Endothelial cell (in vitro differentiated cells): ENCODE data around the gene CDH23. TPM values are rescaled to one million over a fixed set of nuclear protein-coding genes. Genes with fewer than 3 reads are reported as not detected.

Experiments used
- DNase-seq: peaks from one replicate; pipeline ENCODE4 v3.0.0; 2021; ENCODE audit warnings: low spot score
- H3K27ac Mint-ChIP-seq: one replicate; pipeline ENCODE4 v1.8.0; 2021; ENCODE audit warnings: mixed read lengths, inconsistent platforms; ENCODE audit not compliant: unreplicated experiment
- H3K27me3 Mint-ChIP-seq: one replicate; pipeline ENCODE4 v1.8.0; 2021; ENCODE audit warnings: mild to moderate bottlenecking, moderate library complexity, mixed read lengths, inconsistent platforms; ENCODE audit not compliant: unreplicated experiment
- H3K36me3 Mint-ChIP-seq: one replicate; pipeline ENCODE4 v1.8.0; 2021; ENCODE audit warnings: mild to moderate bottlenecking, low read depth, mixed read lengths, inconsistent platforms; ENCODE audit not compliant: unreplicated experiment
- H3K4me1 Mint-ChIP-seq: one replicate; pipeline ENCODE4 v1.8.0; 2021; ENCODE audit warnings: mild to moderate bottlenecking, mixed read lengths, inconsistent platforms; ENCODE audit not compliant: unreplicated experiment
- H3K4me3 Mint-ChIP-seq: one replicate; pipeline ENCODE4 v1.8.0; 2021; ENCODE audit warnings: mild to moderate bottlenecking, mixed read lengths, inconsistent platforms; ENCODE audit not compliant: unreplicated experiment
- H3K9me3 Mint-ChIP-seq: one replicate; pipeline ENCODE4 v1.8.0; 2021; ENCODE audit warnings: mixed read lengths, inconsistent platforms; ENCODE audit not compliant: unreplicated experiment
- total RNA-seq: library from RNA; stranded (reverse); fragmentation: NEBNext Ultra II Directional; extraction: Animal tissue kit (Norgen Biotek cat#: 25700); gene quantifications from one replicate; pipeline ENCODE4 v1.2.1, GENCODE V29; 2021; ENCODE audit not compliant: unreplicated experiment
- TF ChIP-seq, protein P1 (sequence below): fragments of 200-600 bp; sonication (generic); IDR thresholded peaks from one replicate; pipeline ENCODE4 v1.5.0; 2021; ENCODE audit warnings: antibody characterized with exemption; ENCODE audit not compliant: unreplicated experiment

Gene CDH23
- total RNA-seq, 1 donor from 2014 or later = 0.54 TPM

DNA sequence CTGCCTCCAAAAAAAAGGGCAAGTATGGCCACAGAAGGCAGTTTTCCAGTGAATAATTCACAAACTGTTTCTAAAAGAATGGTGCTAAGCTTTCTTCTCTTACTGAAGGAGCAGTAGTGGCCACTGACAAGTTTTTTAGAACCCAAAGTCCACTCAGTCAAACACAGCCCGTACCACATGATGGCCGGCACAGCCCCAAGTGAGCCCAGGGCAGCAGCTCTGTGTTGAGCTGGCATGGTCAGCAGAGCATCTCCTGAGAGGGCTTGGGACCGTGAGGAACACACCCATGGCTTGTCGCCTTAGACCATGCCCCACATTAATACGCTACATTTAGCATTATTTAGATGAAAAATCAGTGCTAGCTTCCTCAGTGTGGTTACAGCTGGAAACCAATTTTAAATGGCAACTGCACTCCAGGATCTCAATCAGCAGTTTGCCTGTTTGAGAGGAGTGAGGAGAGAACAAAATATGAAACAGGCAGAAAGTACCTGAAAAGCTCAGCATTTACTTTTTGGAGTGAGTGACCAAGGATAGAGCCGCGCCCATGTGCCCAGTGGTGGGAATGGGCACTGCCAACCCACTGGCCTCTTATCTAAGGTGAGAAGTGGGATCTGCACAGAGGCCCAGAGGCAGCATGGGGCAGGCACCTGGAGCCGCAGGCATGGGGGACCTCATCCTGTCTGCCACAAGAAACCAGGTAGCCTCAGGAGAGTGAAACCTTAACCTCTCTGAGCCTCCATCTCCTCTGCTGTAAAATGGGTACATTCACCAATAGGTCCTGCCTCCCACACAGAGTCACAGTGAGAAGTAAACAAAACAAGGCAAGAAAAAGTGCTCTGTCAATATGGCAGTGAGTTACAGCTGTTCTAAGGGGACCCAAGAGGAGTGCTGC lies 437.0 kb downstream of the CDH23 start:
- no peak overlapping the region for H3K27ac Mint-ChIP-seq
- no peak overlapping the region for H3K4me3 Mint-ChIP-seq
- peaks cover 7% of the 10 kb centered on the region for H3K27me3 Mint-ChIP-seq
- H3K9me3 Mint-ChIP-seq = no peaks in the 10 kb centered on the region
- peaks cover 50% of the 10 kb centered on the region for H3K36me3 Mint-ChIP-seq
- TF ChIP-seq, protein P1, sequence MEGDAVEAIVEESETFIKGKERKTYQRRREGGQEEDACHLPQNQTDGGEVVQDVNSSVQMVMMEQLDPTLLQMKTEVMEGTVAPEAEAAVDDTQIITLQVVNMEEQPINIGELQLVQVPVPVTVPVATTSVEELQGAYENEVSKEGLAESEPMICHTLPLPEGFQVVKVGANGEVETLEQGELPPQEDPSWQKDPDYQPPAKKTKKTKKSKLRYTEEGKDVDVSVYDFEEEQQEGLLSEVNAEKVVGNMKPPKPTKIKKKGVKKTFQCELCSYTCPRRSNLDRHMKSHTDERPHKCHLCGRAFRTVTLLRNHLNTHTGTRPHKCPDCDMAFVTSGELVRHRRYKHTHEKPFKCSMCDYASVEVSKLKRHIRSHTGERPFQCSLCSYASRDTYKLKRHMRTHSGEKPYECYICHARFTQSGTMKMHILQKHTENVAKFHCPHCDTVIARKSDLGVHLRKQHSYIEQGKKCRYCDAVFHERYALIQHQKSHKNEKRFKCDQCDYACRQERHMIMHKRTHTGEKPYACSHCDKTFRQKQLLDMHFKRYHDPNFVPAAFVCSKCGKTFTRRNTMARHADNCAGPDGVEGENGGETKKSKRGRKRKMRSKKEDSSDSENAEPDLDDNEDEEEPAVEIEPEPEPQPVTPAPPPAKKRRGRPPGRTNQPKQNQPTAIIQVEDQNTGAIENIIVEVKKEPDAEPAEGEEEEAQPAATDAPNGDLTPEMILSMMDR = no peak
- peaks cover 19% of the 10 kb centered on the region for H3K4me1 Mint-ChIP-seq
- no peak for DNase-seq

DNA sequence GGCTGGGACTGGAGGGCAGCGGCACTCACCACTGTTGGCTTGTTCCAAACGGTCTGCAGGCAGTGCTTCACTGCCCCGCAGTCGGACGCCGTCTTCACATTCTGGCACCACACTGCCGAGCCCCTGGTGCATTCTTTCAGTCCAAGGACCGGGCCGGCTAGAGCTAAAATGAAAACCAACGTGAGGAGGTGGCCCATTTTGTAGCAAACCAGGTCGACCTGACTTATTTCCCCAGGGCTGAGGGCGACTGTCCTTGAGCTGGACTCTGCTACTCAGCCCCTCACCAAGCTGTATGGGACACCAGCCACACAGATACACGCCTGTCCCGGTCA lies 437.6 kb downstream of the CDH23 start:
- Mint-ChIP-seq H3K27ac (no peak overlapping the region), H3K4me3 (no peak overlapping the region), H3K4me1 (peaks cover 22% of the 10 kb centered on the region)

DNA sequence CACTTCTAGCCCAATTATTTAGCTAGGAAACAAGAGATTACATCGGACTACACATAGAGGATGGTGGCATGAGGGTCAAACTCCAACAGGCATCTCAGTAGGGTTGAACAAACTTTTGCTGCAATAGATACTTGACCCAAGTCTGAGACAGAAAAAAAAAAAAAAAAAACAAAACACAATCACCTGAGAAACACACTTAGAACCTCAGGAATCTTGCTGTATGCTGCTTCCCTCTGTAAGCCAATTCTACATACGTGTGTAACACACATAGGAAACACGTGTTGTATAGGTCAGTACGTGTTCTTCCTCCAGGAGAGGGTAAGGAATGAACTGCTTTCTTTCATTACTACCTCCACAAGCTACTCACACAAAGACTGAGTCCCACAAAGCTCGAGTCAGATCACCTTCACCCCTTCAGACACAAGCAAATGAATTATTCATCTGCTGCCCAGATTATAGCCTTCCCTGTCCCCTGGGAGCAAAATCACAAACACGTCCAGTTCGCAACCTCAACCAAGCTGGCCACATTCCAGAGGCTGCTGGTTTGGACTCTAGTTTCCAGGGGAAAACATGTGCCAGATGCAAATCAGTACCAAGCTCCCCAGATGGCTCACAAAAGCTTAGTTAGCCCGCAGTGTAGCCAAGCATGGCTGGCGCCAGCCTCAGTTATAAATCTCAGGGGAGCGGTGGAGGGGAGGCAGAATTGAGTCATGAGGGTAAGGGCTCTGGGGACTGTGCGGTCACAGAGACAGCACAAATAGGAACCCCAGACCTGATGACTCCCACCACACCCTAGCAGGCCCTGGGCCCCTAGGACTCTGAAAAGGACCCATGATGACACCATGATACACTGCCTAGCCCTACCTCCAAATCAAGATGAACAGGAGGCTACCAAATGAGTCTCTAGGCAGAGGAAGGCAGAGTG lies 439.2 kb downstream of the CDH23 start:
- no peak overlapping the region for H3K4me3 Mint-ChIP-seq
- peaks cover 31% of the 10 kb centered on the region for H3K36me3 Mint-ChIP-seq
- H3K4me1 Mint-ChIP-seq = peaks cover 31% of the 10 kb centered on the region
- peaks cover 3% of the 10 kb centered on the region for H3K27me3 Mint-ChIP-seq
- TF ChIP-seq, protein P1 = no peak
- DNase-seq = no peak
- peak overlapping the region; percentile 52 for H3K27ac Mint-ChIP-seq
- no peaks in the 10 kb centered on the region for H3K9me3 Mint-ChIP-seq

More for the DNA sequence above, 437.6 kb downstream of the CDH23 start:
- Mint-ChIP-seq H3K36me3 (peaks cover 45% of the 10 kb centered on the region), H3K9me3 (no peaks in the 10 kb centered on the region), H3K27me3 (peaks cover 6% of the 10 kb centered on the region)
- TF ChIP-seq, protein P1 = no peak
- no peak for DNase-seq

DNA sequence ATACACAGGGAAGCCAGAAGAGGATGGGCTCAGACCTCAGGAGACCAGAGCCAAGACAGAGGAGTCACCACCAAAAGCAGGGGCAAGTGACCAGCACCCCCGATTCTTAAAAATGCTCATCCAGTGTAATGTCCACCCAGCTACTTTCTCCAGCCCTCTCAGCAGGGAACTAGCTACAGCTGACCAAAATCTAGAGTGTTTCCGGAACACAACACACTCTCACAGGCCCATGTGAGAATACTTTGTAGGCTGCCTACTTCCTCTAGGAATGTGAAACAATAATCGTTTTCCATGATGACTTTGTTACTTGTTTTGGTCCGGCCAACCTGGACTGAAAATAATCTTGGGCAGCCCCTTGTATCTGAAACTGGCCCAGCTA lies 439.9 kb downstream of the CDH23 start:
- H3K4me3 Mint-ChIP-seq = no peak overlapping the region
- no peaks in the 10 kb centered on the region for H3K9me3 Mint-ChIP-seq
- TF ChIP-seq, protein P1 = no peak
- peaks cover 3% of the 10 kb centered on the region for H3K27me3 Mint-ChIP-seq
- peaks cover 26% of the 10 kb centered on the region for H3K36me3 Mint-ChIP-seq
- peaks cover 31% of the 10 kb centered on the region for H3K4me1 Mint-ChIP-seq
- peak overlapping the region; percentile 71 for H3K27ac Mint-ChIP-seq
- no peak for DNase-seq
